DND-41 (cell line): Measurements from ENCODE around the gene STK32B.

Experiments
- EZH2 ChIP-seq: IDR thresholded peaks from 3 replicates; pipeline ENCODE4 v1.6.1; 2012; ENCODE audit warnings: borderline replicate concordance, low read depth, mild to moderate bottlenecking, moderate library complexity, low read length, inconsistent platforms; ENCODE audit not compliant: severe bottlenecking
- TF ChIP-seq, protein P1 (sequence below): IDR thresholded peaks from 2 replicates; pipeline ENCODE4 v1.5.1; 2012; ENCODE audit warnings: borderline replicate concordance, low read length, moderate library complexity, mild to moderate bottlenecking; ENCODE audit not compliant: poor library complexity, severe bottlenecking; ENCODE audit errors: extremely low read depth

DNA sequence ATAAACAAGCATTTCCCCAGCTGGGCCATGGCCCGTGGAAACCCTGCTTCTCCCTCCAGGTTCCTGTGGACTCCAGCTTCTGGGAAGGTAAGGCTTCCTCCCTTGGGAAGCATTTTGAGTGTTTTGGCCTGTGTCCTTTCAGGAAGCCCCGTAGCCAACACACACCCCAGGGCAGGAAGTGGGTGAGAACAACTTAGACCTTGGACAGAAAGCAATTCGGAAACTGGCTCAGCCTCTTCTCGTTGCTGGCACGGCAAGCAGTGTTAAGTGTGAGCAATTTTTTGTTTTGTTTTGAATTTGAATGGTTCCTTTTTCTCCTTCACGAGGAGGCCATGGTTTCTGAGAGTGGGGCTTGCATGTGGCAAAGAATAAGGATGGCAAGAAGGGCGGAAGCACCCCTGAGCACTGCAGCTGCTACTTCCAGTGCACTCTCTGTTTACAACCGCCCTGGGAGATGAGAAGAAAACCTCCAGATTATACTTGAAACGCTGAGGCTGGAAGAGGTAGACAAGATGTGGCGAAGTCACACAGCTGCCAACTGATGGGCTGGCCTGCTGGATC lies 17.9 kb upstream of the STK32B start:
- TF ChIP-seq, protein P1, sequence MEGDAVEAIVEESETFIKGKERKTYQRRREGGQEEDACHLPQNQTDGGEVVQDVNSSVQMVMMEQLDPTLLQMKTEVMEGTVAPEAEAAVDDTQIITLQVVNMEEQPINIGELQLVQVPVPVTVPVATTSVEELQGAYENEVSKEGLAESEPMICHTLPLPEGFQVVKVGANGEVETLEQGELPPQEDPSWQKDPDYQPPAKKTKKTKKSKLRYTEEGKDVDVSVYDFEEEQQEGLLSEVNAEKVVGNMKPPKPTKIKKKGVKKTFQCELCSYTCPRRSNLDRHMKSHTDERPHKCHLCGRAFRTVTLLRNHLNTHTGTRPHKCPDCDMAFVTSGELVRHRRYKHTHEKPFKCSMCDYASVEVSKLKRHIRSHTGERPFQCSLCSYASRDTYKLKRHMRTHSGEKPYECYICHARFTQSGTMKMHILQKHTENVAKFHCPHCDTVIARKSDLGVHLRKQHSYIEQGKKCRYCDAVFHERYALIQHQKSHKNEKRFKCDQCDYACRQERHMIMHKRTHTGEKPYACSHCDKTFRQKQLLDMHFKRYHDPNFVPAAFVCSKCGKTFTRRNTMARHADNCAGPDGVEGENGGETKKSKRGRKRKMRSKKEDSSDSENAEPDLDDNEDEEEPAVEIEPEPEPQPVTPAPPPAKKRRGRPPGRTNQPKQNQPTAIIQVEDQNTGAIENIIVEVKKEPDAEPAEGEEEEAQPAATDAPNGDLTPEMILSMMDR: no peak
- TF ChIP-seq EZH2: no peak
